SK-N-SH (cell line): ENCODE data around the gene EED. TPM values are rescaled to one million over a fixed set of nuclear protein-coding genes. Genes with fewer than 3 reads are reported as not detected.

Experiments used
- CTCF ChIA-PET: fragments of 300-600, 350-600 bp; formaldehyde crosslinking; extraction: SDS; loops from one replicate; lab custom pipeline; 2021; lab: Yijun Ruan, JAX
- POLR2A ChIA-PET: fragments of 350-600 bp; sonication (Branson Sonifier 250); formaldehyde crosslinking; extraction: SDS; loops from one replicate; lab custom pipeline; 2020; ENCODE audit warnings: antibody characterized with exemption, inconsistent platforms; lab: Yijun Ruan, JAX
- DNase-seq: peaks from one replicate; pipeline ENCODE4 v3.0.0; 2012
- H2AFZ ChIP-seq: fragments of 200-600 bp; sonication (generic); 2 replicates; pipeline ENCODE4 v1.8.1; 2016; ENCODE audit warnings: antibody characterized with exemption, mild to moderate bottlenecking, low read depth
- H3F3A ChIP-seq: fragments of 200-600 bp; sonication (generic); replicated peaks from 2 replicates; pipeline ENCODE3; 2016; ENCODE audit warnings: antibody characterized with exemption, mild to moderate bottlenecking; ENCODE audit not compliant: insufficient read depth
- H3K27ac ChIP-seq, 2 experiments: fragments of 200-500 bp in 1 of 2; fragments of 200-600 bp in 1 of 2; sonication (Bioruptor generic) in 1 of 2; sonication (generic), shearing (Covaris generic) in 1 of 2; 2 replicates each; pipeline versions ENCODE4 v1.5.1 to v1.6.1; 2014 to 2016; ENCODE audit warnings: low read depth in 2 of 2, inconsistent platforms in 1 of 2, low read length in 1 of 2, mild to moderate bottlenecking in 1 of 2, mixed read lengths in 1 of 2
- H3K27me3 ChIP-seq: fragments of 200-600 bp; sonication (generic), shearing (Covaris generic); 2 replicates; pipeline ENCODE4 v1.6.1; 2016; ENCODE audit warnings: mixed run types; ENCODE audit not compliant: insufficient read depth
- H3K36me3 ChIP-seq, 2 experiments: fragments of 200-500 bp in 1 of 2; fragments of 200-600 bp in 1 of 2; sonication (Bioruptor generic) in 1 of 2; sonication (generic) in 1 of 2; replicated peaks in 1 of 2; 2 replicates each; pipeline versions ENCODE3 to v1.5.1; 2014 to 2016; ENCODE audit warnings: low read length in 1 of 2, mild to moderate bottlenecking in 1 of 2; ENCODE audit not compliant: insufficient read depth in 2 of 2, control insufficient read depth in 1 of 2
- H3K4me1 ChIP-seq, 2 experiments: fragments of 200-500 bp in 1 of 2; fragments of 200-600 bp in 1 of 2; sonication (Bioruptor generic) in 1 of 2; sonication (generic), shearing (Covaris generic) in 1 of 2; 2 replicates each; pipeline versions ENCODE4 v1.5.1 to v1.6.1; 2014 to 2016; ENCODE audit warnings: low read depth in 1 of 2, low read length in 1 of 2, mixed run types in 1 of 2; ENCODE audit not compliant: insufficient read depth in 2 of 2, control insufficient read depth in 1 of 2
- H3K4me2 ChIP-seq: fragments of 200-600 bp; sonication (generic), shearing (Covaris generic); 2 replicates; pipeline ENCODE4 v1.6.1; 2017; ENCODE audit warnings: mixed run types
- H3K4me3 ChIP-seq, 2 experiments: fragments of 200-500 bp in 1 of 2; fragments of 200-600 bp in 1 of 2; sonication (Bioruptor generic) in 1 of 2; sonication (generic), shearing (Covaris generic) in 1 of 2; 2 replicates each; pipeline versions ENCODE4 v1.5.1 to v1.8.1; 2014 to 2016; ENCODE audit warnings: low read depth in 2 of 2, inconsistent platforms in 1 of 2, low read length in 1 of 2, mild to moderate bottlenecking in 1 of 2, mixed read lengths in 1 of 2, moderate library complexity in 1 of 2
- H3K79me2 ChIP-seq: fragments of 200-600 bp; sonication (generic); 2 replicates; pipeline ENCODE4 v1.8.1; 2017; ENCODE audit warnings: mild to moderate bottlenecking; ENCODE audit not compliant: insufficient read depth
- H3K9ac ChIP-seq: fragments of 200-600 bp; sonication (generic); 2 replicates; pipeline ENCODE4 v1.6.1; 2017; ENCODE audit warnings: mixed run types
- H3K9me2 ChIP-seq: fragments of 200-600 bp; sonication (generic); 2 replicates; pipeline ENCODE4 v1.6.1; 2017; ENCODE audit warnings: mixed run types
- H3K9me3 ChIP-seq: fragments of 200-600 bp; sonication (generic); 2 replicates; pipeline ENCODE4 v1.6.1; 2017; ENCODE audit warnings: mixed run types, mild to moderate bottlenecking, moderate library complexity
- H4K20me1 ChIP-seq: fragments of 200-600 bp; sonication (generic); 2 replicates; pipeline ENCODE4 v1.6.1; 2017; ENCODE audit warnings: mild to moderate bottlenecking, mixed run types; ENCODE audit not compliant: insufficient read depth
- EZH2phosphoT487 ChIP-seq: fragments of 200-600 bp; sonication (generic); IDR thresholded peaks from 2 replicates; pipeline ENCODE4 v1.6.1; 2017; ENCODE audit warnings: low read depth, mixed run types, mild to moderate bottlenecking, antibody characterized with exemption, moderate library complexity, borderline replicate concordance
- FOXJ3 ChIP-seq: sonication (generic); formaldehyde crosslinking; IDR thresholded peaks from 2 replicates; pipeline ENCODE4 v1.5.1; 2020; ENCODE audit warnings: mild to moderate bottlenecking, missing genetic modification reagents
- GABPA ChIP-seq: IDR thresholded peaks from 2 replicates; pipeline ENCODE4 v1.4.0; 2012; ENCODE audit warnings: low read depth, mild to moderate bottlenecking
- IRF3 ChIP-seq: fragments of 150-350 bp; IDR thresholded peaks from 2 replicates; pipeline ENCODE4 v1.6.1; 2016; ENCODE audit warnings: mild to moderate bottlenecking, low read depth, low read length
- MAX ChIP-seq: IDR thresholded peaks from 2 replicates; pipeline ENCODE4 v1.4.0; 2012; ENCODE audit warnings: low read depth
- PBX3 ChIP-seq: IDR thresholded peaks from 2 replicates; pipeline ENCODE4; 2012
- POLR2AphosphoS5 ChIP-seq: IDR thresholded peaks from 2 replicates; pipeline ENCODE4 v1.6.1; 2012; ENCODE audit warnings: low read depth, low read length
- RXRA ChIP-seq: IDR thresholded peaks from 2 replicates; pipeline ENCODE4 v1.4.0; 2012; ENCODE audit warnings: low read depth, mild to moderate bottlenecking, borderline replicate concordance
- SMC3 ChIP-seq: IDR thresholded peaks from 2 replicates; pipeline ENCODE4 v1.6.1; 2012; ENCODE audit warnings: low read depth, low read length, improper control_type of control experiment
- YY1 ChIP-seq: IDR thresholded peaks from 2 replicates; pipeline ENCODE4 v1.4.0; 2012; ENCODE audit warnings: low read depth, mild to moderate bottlenecking
- ZBTB33 ChIP-seq: IDR thresholded peaks from 2 replicates; pipeline ENCODE4 v1.4.0; 2012; ENCODE audit warnings: low read depth, borderline replicate concordance
- WGBS: methylation state at CpG from one replicate; pipeline ENCODE4 v1.1.6; 2017; ENCODE audit warnings: low lambda C conversion rate; 5-methylcytosine and 5-hydroxymethylcytosine counted together
- polyA plus RNA-seq, 3 experiments: library from polyadenylated mRNA; depleted of rRNA; stranded (reverse); fragments of >200 nt; gene quantifications; 2 replicates each; pipeline ENCODE4 v1.2.3, GENCODE V29; 2012
- TF ChIP-seq, protein P1 (sequence below): fragments of 200-600 bp; sonication (generic); IDR thresholded peaks from 2 replicates; pipeline ENCODE4 v1.6.1; 2017; ENCODE audit warnings: antibody characterized with exemption, mild to moderate bottlenecking, moderate library complexity
- TF ChIP-seq, protein P2 (sequence below): IDR thresholded peaks from 2 replicates; pipeline ENCODE4 v1.4.0; 2012; ENCODE audit warnings: low read depth, borderline replicate concordance

The EED gene
- polyA plus RNA-seq, 1 of the 3 experiments (the other 2 are of a cell fraction): 12.8 TPM

- Histone ChIP-seq H3K4me2 (no peak overlapping the region; the same call in 1 of the 2 replicates), H3K4me1 (peaks cover 11 to 17% of the 10 kb centered on the region in 2 experiments), H3K79me2 (peaks cover 75% of the 10 kb centered on the region), H4K20me1 (peaks cover 38% of the 10 kb centered on the region), H3K36me3 (peaks cover 7 to 8% of the 10 kb centered on the region in 2 experiments), H3F3A (peaks cover 17% of the 10 kb centered on the region), H3K9me3 (no peaks in the 10 kb centered on the region), H3K9ac (no peak overlapping the region), H2AFZ (no peak overlapping the region), H3K27me3 (no peaks in the 10 kb centered on the region), H3K4me3 (no peak overlapping the region), H3K27ac (no peak overlapping the region; a peak in 1 of 4 replicates), H3K9me2 (no peaks in the 10 kb centered on the region)
- CTCF ChIA-PET: interaction anchor here (1.3 to 1.6 kb wide), 3 partner anchors 45 to 392 kb away, joined by 3 to 6 read pairs (median 4); partner anchors contain the start of gene CCDC83
- POLR2A ChIA-PET: no interaction called here
- no peak for TF ChIP-seq GABPA
- no peak for TF ChIP-seq PBX3
- no peak for TF ChIP-seq SMC3
- TF ChIP-seq RXRA: no peak
- TF ChIP-seq YY1: no peak
- TF ChIP-seq MAX: no peak
- TF ChIP-seq FOXJ3: no peak
- no peak for TF ChIP-seq EZH2phosphoT487
- no peak for TF ChIP-seq POLR2AphosphoS5
- TF ChIP-seq, protein P1, sequence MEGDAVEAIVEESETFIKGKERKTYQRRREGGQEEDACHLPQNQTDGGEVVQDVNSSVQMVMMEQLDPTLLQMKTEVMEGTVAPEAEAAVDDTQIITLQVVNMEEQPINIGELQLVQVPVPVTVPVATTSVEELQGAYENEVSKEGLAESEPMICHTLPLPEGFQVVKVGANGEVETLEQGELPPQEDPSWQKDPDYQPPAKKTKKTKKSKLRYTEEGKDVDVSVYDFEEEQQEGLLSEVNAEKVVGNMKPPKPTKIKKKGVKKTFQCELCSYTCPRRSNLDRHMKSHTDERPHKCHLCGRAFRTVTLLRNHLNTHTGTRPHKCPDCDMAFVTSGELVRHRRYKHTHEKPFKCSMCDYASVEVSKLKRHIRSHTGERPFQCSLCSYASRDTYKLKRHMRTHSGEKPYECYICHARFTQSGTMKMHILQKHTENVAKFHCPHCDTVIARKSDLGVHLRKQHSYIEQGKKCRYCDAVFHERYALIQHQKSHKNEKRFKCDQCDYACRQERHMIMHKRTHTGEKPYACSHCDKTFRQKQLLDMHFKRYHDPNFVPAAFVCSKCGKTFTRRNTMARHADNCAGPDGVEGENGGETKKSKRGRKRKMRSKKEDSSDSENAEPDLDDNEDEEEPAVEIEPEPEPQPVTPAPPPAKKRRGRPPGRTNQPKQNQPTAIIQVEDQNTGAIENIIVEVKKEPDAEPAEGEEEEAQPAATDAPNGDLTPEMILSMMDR: no peak
- TF ChIP-seq, protein P2, sequence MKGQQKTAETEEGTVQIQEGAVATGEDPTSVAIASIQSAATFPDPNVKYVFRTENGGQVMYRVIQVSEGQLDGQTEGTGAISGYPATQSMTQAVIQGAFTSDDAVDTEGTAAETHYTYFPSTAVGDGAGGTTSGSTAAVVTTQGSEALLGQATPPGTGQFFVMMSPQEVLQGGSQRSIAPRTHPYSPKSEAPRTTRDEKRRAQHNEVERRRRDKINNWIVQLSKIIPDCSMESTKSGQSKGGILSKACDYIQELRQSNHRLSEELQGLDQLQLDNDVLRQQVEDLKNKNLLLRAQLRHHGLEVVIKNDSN: no peak
- TF ChIP-seq IRF3: no peak
- TF ChIP-seq ZBTB33: no peak
- WGBS: 88% methylated on average over 1 of the region's 1 CpG
- no peak for DNase-seq
Measured at GRCh38 chr11:86247608-86248007, 3.1 kb downstream of the EED start.
